BJ (cell line): Measurements from ENCODE around the gene MYCBPAP. TPM values are rescaled to one million over a fixed set of nuclear protein-coding genes. Genes with fewer than 3 reads are reported as not detected.
A peak's percentile ranks its signal among the peaks of the same experiment; 100 is the strongest.

ENCODE experiments used
- CTCF ChIA-PET: fragments of 350-600 bp; formaldehyde crosslinking; extraction: SDS; loops from one replicate; lab custom pipeline; 2021; ENCODE audit warnings: antibody characterized with exemption, inconsistent platforms; lab: Yijun Ruan, JAX
- POLR2A ChIA-PET: fragments of 300-600 bp; sonication (Branson Sonifier 250); formaldehyde crosslinking; extraction: SDS; loops from one replicate; lab custom pipeline; 2021; ENCODE audit warnings: antibody characterized with exemption; lab: Charles Lee
- DNase-seq: peaks from one replicate; pipeline ENCODE4 v3.0.0-alpha.2; 2011; ENCODE audit warnings: low read depth
- H3K27me3 ChIP-seq: 2 replicates; pipeline ENCODE4 v1.6.0; 2011; ENCODE audit warnings: low read length; ENCODE audit not compliant: control insufficient read depth, insufficient read depth
- H3K36me3 ChIP-seq: 2 replicates; pipeline ENCODE4 v1.5.1; 2011; ENCODE audit warnings: low read length; ENCODE audit not compliant: control insufficient read depth, insufficient read depth
- H3K4me3 ChIP-seq: 2 replicates; pipeline ENCODE4 v1.5.1; 2011; ENCODE audit warnings: low read depth, mild to moderate bottlenecking, control low read depth, low read length
- CTCF ChIP-seq: IDR thresholded peaks from 2 replicates; pipeline ENCODE4 v1.5.1; 2011; ENCODE audit warnings: low read depth, mild to moderate bottlenecking, control low read depth, inconsistent platforms, low read length, moderate library complexity; ENCODE audit not compliant: insufficient read depth
- polyA plus RNA-seq: library from polyadenylated mRNA; depleted of rRNA; stranded (reverse); fragments of >200 nt; gene quantifications from 2 replicates; pipeline ENCODE4 v1.2.3, GENCODE V29; 2011

The MYCBPAP gene
- polyA plus RNA-seq, 1 experiment = 0.67 TPM

GRCh38 chr17:50541402-50541715 lies 33.1 kb downstream of the MYCBPAP start:
- H3K36me3 ChIP-seq = no peaks in the 10 kb centered on the region
- ChIA-PET CTCF (interaction anchor here (0.7 to 4.1 kb wide), 10 partner anchors 9 to 154 kb away, joined by 3 to 21 read pairs (median 5); partner anchors contain the start of gene CACNA1G), POLR2A (no interaction called here)
- no peaks in the 10 kb centered on the region for H3K27me3 ChIP-seq
- no peak for DNase-seq
- no peak for TF ChIP-seq CTCF
- H3K4me3 ChIP-seq = peak overlapping the region; percentile 59

- POLR2A ChIA-PET = no interaction called here
- no peaks in the 10 kb centered on the region for H3K36me3 ChIP-seq
- DNase-seq = peak; percentile 15
- H3K4me3 ChIP-seq = peak overlapping the region; percentile 59
- CTCF ChIA-PET = interaction anchor here (0.8 to 4.1 kb wide), 17 partner anchors 8 to 300 kb away, joined by 3 to 21 read pairs (median 5); partner anchors contain the start of gene CACNA1G
- H3K27me3 ChIP-seq = no peaks in the 10 kb centered on the region
- peak; percentile 16; the same call in 1 of the 2 replicates for TF ChIP-seq CTCF
Measured at GRCh38 chr17:50541716-50542688, 33.8 kb downstream of the MYCBPAP start.

- ChIA-PET CTCF (interaction anchor here (0.8 to 4.1 kb wide), 17 partner anchors 8 to 299 kb away, joined by 3 to 21 read pairs (median 5); partner anchors contain the start of gene CACNA1G), POLR2A (interaction anchor here (0.6 kb wide), 1 partner anchor 279 kb away, joined by 3 read pairs; no protein-coding TSS in a partner anchor)
- DNase-seq = no peak
- Histone ChIP-seq H3K27me3 (no peaks in the 10 kb centered on the region), H3K36me3 (no peaks in the 10 kb centered on the region), H3K4me3 (no peak overlapping the region)
- TF ChIP-seq CTCF = no peak
Measured at GRCh38 chr17:50542795-50543774, 34.8 kb downstream of the MYCBPAP start.

- CTCF ChIA-PET = interaction anchor here (0.8 to 4.1 kb wide), 5 partner anchors 18 to 160 kb away, joined by 3 to 21 read pairs (median 3); no protein-coding TSS in a partner anchor
- no peaks in the 10 kb centered on the region for H3K27me3 ChIP-seq
Measured at GRCh38 chr17:50544516-50544915, 36.3 kb downstream of the MYCBPAP start.

More at GRCh38 chr17:50544516-50544915, 36.3 kb downstream of the MYCBPAP start:
- no peak for DNase-seq
- H3K4me3 ChIP-seq = no peak overlapping the region
- peaks cover 5% of the 10 kb centered on the region for H3K36me3 ChIP-seq
- no peak for TF ChIP-seq CTCF
- POLR2A ChIA-PET = no interaction called here
